NT2/D1 (cell line): ENCODE measurements around the gene AFP.

Experiments used
- DNase-seq: peaks from one replicate; pipeline ENCODE4 v3.0.0-alpha.2; 2011; ENCODE audit warnings: low read depth, low spot score
- H3K27me3 ChIP-seq: 2 replicates; pipeline ENCODE4 v1.6.0; 2011; ENCODE audit warnings: mild to moderate bottlenecking; ENCODE audit not compliant: insufficient read length, insufficient read depth
- H3K36me3 ChIP-seq: 2 replicates; pipeline ENCODE4 v1.6.1; 2011; ENCODE audit warnings: mild to moderate bottlenecking, low read length, mixed read lengths; ENCODE audit not compliant: insufficient read depth, insufficient read length
- H3K4me1 ChIP-seq: 2 replicates; pipeline ENCODE4 v1.5.1; 2011; ENCODE audit not compliant: insufficient read depth, insufficient read length
- H3K4me3 ChIP-seq: 2 replicates; pipeline ENCODE4 v1.5.1; 2011; ENCODE audit warnings: low read depth; ENCODE audit not compliant: insufficient read length
- H3K9ac ChIP-seq: 2 replicates; pipeline ENCODE4 v1.6.0; 2011; ENCODE audit warnings: low read depth; ENCODE audit not compliant: insufficient read length
- H3K9me3 ChIP-seq: 2 replicates; pipeline ENCODE4 v1.5.1; 2011; ENCODE audit warnings: mild to moderate bottlenecking, low read length; ENCODE audit not compliant: insufficient read depth
- SUZ12 ChIP-seq: IDR thresholded peaks from 2 replicates; pipeline ENCODE4 v1.6.1; 2011; ENCODE audit not compliant: insufficient read length, insufficient read depth; ENCODE audit errors: extremely low read depth
- YY1 ChIP-seq: IDR thresholded peaks from 2 replicates; pipeline ENCODE4 v1.6.1; 2011; ENCODE audit not compliant: insufficient read length, insufficient read depth
- ZNF274 ChIP-seq: IDR thresholded peaks from 2 replicates; pipeline ENCODE4 v1.6.1; 2011; ENCODE audit warnings: mild to moderate bottlenecking, low read depth, low read length

The AFP gene

DNA sequence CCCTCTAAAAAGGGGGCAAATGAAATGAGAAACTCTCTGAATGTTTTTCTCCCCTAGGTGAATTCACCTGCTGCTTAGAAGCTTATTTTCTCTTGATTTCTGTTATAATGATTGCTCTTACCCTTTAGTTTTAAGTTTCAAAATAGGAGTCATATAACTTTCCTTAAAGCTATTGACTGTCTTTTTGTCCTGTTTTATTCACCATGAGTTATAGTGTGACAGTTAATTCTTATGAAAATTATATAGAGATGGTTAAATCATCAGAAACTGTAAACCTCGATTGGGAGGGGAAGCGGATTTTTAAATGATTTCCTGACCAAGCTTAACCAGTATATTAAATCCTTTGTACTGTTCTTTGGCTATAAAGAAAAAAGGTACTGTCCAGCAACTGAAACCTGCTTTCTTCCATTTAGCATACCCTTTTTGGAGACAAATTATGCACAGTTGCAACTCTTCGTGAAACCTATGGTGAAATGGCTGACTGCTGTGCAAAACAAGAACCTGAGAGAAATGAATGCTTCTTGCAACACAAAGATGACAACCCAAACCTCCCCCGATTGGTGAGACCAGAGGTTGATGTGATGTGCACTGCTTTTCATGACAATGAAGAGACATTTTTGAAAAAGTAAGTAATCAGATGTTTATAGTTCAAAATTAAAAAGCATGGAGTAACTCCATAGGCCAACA lies 27.7 kb upstream of the AFP start:
- H3K4me3 ChIP-seq: no peak overlapping the region
- no peak for TF ChIP-seq ZNF274
- no peak for TF ChIP-seq YY1
- no peak for TF ChIP-seq SUZ12
- H3K9ac ChIP-seq: no peak overlapping the region

DNA sequence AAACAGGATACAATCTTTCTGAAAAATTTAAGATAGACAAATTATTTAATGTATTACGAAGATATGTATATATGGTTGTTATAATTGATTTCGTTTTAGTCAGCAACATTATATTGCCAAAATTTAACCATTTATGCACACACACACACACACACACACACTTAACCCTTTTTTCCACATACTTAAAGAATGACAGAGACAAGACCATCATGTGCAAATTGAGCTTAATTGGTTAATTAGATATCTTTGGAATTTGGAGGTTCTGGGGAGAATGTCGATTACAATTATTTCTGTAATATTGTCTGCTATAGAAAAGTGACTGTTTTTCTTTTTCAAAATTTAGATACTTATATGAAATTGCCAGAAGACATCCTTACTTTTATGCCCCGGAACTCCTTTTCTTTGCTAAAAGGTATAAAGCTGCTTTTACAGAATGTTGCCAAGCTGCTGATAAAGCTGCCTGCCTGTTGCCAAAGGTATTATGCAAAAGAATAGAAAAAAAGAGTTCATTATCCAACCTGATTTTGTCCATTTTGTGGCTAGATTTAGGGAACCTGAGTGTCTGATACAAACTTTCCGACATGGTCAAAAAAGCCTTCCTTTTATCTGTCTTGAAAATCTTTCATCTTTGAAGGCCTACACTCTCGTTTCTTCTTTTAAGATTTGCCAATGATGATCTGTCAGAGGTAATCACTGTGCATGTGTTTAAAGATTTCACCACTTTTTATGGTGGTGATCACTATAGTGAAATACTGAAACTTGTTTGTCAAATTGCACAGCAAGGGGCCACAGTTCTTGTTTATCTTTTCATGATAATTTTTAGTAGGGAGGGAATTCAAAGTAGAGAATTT lies 26.8 kb upstream of the AFP start:
- Histone ChIP-seq H3K4me3 (no peak overlapping the region), H3K9ac (no peak overlapping the region), H3K36me3 (no peaks in the 10 kb centered on the region), H3K4me1 (no peaks in the 10 kb centered on the region), H3K9me3 (no peaks in the 10 kb centered on the region), H3K27me3 (no peaks in the 10 kb centered on the region)
- no peak for DNase-seq
- TF ChIP-seq SUZ12: no peak
- TF ChIP-seq ZNF274: no peak
- no peak for TF ChIP-seq YY1

More for the DNA sequence above, 27.7 kb upstream of the AFP start:
- Histone ChIP-seq H3K36me3 (no peaks in the 10 kb centered on the region), H3K9me3 (no peaks in the 10 kb centered on the region), H3K27me3 (no peaks in the 10 kb centered on the region), H3K4me1 (no peaks in the 10 kb centered on the region)
- DNase-seq: no peak

DNA sequence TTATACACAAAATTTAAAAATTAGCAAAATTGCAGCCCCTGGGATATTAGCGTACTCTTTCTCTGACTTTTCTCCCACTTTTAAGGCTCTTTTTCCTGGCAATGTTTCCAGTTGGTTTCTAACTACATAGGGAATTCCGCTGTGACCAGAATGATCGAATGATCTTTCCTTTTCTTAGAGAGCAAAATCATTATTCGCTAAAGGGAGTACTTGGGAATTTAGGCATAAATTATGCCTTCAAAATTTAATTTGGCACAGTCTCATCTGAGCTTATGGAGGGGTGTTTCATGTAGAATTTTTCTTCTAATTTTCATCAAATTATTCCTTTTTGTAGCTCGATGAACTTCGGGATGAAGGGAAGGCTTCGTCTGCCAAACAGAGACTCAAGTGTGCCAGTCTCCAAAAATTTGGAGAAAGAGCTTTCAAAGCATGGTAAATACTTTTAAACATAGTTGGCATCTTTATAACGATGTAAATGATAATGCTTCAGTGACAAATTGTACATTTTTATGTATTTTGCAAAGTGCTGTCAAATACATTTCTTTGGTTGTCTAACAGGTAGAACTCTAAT lies 26.0 kb upstream of the AFP start:
- TF ChIP-seq ZNF274: no peak
- no peaks in the 10 kb centered on the region for H3K27me3 ChIP-seq
- no peaks in the 10 kb centered on the region for H3K36me3 ChIP-seq
- DNase-seq: no peak
- H3K4me3 ChIP-seq: no peak overlapping the region
- H3K4me1 ChIP-seq: no peaks in the 10 kb centered on the region
- H3K9ac ChIP-seq: no peak overlapping the region
- no peaks in the 10 kb centered on the region for H3K9me3 ChIP-seq

DNA sequence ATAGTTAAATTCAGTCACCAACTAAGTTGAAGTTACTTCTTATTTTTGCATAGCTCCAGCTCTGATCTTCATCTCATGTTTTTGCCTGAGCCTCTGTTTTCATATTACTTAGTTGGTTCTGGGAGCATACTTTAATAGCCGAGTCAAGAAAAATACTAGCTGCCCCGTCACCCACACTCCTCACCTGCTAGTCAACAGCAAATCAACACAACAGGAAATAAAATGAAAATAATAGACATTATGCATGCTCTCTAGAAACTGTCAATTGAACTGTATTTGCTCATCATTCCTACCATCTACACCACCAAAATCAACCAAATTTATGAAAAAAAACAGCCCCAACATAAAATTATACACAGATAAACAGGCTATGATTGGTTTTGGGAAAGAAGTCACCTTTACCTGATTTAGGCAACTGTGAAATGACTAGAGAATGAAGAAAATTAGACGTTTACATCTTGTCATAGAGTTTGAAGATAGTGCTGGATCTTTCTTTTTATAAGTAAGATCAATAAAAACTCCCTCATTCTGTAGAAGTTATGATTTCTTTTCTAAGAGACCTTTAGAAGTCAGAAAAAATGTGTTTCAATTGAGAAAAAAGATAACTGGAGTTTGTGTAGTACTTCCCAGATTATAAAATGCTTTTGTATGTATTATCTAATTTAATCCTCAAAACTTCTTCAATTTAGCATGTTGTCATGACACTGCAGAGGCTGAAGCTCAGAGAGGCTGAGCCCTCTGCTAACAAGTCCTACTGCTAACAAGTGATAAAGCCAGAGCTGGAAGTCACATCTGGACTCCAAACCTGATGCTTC lies 24.9 kb upstream of the AFP start:
- H3K9ac ChIP-seq: no peak overlapping the region
- no peak for DNase-seq
- no peaks in the 10 kb centered on the region for H3K27me3 ChIP-seq
- H3K9me3 ChIP-seq: no peaks in the 10 kb centered on the region
- H3K4me3 ChIP-seq: no peak overlapping the region
- no peaks in the 10 kb centered on the region for H3K36me3 ChIP-seq
- TF ChIP-seq YY1 (no peak), ZNF274 (no peak)
- H3K4me1 ChIP-seq: no peaks in the 10 kb centered on the region

DNA sequence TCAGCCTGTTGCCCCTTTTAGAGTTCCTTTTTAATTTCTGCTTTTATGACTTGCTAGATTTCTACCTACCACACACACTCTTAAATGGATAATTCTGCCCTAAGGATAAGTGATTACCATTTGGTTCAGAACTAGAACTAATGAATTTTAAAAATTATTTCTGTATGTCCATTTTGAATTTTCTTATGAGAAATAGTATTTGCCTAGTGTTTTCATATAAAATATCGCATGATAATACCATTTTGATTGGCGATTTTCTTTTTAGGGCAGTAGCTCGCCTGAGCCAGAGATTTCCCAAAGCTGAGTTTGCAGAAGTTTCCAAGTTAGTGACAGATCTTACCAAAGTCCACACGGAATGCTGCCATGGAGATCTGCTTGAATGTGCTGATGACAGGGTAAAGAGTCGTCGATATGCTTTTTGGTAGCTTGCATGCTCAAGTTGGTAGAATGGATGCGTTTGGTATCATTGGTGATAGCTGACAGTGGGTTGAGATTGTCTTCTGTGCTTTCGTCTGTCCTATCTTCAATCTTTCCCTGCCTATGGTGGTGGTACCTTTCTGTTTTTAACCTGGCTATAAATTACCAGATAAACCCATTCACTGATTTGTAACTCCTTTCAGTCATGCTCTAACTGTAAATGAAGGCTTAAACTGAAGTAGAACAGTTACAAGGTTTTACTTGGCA lies 24.1 kb upstream of the AFP start:
- TF ChIP-seq ZNF274: no peak
- TF ChIP-seq YY1: no peak
- TF ChIP-seq SUZ12: no peak
- H3K4me3 ChIP-seq: no peak overlapping the region
- no peaks in the 10 kb centered on the region for H3K27me3 ChIP-seq
- H3K4me1 ChIP-seq: no peaks in the 10 kb centered on the region
- DNase-seq: no peak
- H3K36me3 ChIP-seq: no peaks in the 10 kb centered on the region
- H3K9ac ChIP-seq: no peak overlapping the region
- no peaks in the 10 kb centered on the region for H3K9me3 ChIP-seq

DNA sequence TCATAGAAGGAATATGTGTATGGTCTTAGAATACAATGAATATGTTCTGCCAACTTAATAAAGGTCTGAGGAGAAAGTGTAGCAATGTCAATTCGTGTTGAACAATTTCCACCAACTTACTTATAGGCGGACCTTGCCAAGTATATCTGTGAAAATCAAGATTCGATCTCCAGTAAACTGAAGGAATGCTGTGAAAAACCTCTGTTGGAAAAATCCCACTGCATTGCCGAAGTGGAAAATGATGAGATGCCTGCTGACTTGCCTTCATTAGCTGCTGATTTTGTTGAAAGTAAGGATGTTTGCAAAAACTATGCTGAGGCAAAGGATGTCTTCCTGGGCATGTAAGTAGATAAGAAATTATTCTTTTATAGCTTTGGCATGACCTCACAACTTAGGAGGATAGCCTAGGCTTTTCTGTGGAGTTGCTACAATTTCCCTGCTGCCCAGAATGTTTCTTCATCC lies 22.7 kb upstream of the AFP start:
- Histone ChIP-seq H3K9ac (no peak overlapping the region), H3K4me1 (no peaks in the 10 kb centered on the region), H3K9me3 (no peaks in the 10 kb centered on the region), H3K36me3 (no peaks in the 10 kb centered on the region), H3K27me3 (no peaks in the 10 kb centered on the region), H3K4me3 (no peak overlapping the region)
- no peak for TF ChIP-seq YY1
- no peak for DNase-seq

DNA sequence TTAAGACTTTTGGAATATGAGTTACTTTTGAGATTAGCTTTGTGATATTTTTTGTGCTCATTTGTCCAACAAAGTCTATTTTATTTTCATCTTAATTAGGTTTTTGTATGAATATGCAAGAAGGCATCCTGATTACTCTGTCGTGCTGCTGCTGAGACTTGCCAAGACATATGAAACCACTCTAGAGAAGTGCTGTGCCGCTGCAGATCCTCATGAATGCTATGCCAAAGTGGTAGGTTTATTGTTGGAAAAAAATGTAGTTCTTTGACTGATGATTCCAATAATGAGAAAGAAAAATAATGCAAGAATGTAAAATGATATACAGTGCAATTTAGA lies 21.1 kb upstream of the AFP start:
- Histone ChIP-seq H3K9ac (no peak overlapping the region), H3K4me3 (no peak overlapping the region), H3K36me3 (no peaks in the 10 kb centered on the region), H3K4me1 (no peaks in the 10 kb centered on the region), H3K9me3 (no peaks in the 10 kb centered on the region), H3K27me3 (no peaks in the 10 kb centered on the region)
- no peak for DNase-seq
- TF ChIP-seq ZNF274: no peak
- TF ChIP-seq SUZ12: no peak
- no peak for TF ChIP-seq YY1
